ENCODE results near the gene MUSTN1. TPM values are rescaled to one million over a fixed set of nuclear protein-coding genes. Genes with fewer than 3 reads are reported as not detected.

The MUSTN1 gene
- total and polyA plus RNA-seq, 4 donors = 0.25 to 12.1 (median 3.9) TPM

- Histone ChIP-seq H3K36me3 (ENCODE audit: control insufficient read depth in 4 of 4, insufficient read depth in 3 of 4, low read depth in 1 of 4, low read length in 3 of 4) (peaks cover 6 to 43% (median 31%) of the 10 kb centered on the region in 4 donors), H3K9me3 (ENCODE audit: control insufficient read depth in 4 of 4, low read length in 3 of 4) (no peaks in the 10 kb centered on the region), H3K4me1 (ENCODE audit: control insufficient read depth in 4 of 4, insufficient read depth in 4 of 4, low read length in 3 of 4) (peaks cover 22 to 85% (median 66%) of the 10 kb centered on the region in 4 donors), H3K4me3 (ENCODE audit: low read depth in 1 of 3, low read length in 3 of 3) (no peak overlapping the region), H3K9ac (ENCODE audit: low read depth in 1 of 2, low read length in 2 of 2) (no peak overlapping the region), H3K27ac (ENCODE audit: low read depth in 1 of 2, low read length in 2 of 2) (peak overlapping the region; percentile 77 to 97), H3K27me3 (ENCODE audit: control insufficient read depth in 4 of 4, insufficient read depth in 4 of 4, low read length in 3 of 4) (no peaks in the 10 kb centered on the region)
- peak in 1 of 2 donors; percentile 55 for TF ChIP-seq RAD21 (IDR thresholded peaks at IDR 0.05)
- TF ChIP-seq FOXA2 (IDR thresholded peaks at IDR 0.05) = no peak
- no peak for DNase-seq (ENCODE audit: low spot score)
- WGBS = 82% methylated on average over 7 of the region's 7 CpGs
Measured at GRCh38 chr3:52792413-52792812, 42.4 kb downstream of the MUSTN1 start.

GRCh38 chr3:52791928-52792327 is 42.9 kb downstream of the MUSTN1 start:
- WGBS = 86% methylated on average over 4 of the region's 4 CpGs
- Histone ChIP-seq H3K27ac (ENCODE audit: low read depth in 1 of 2, low read length in 2 of 2) (peak overlapping the region; percentile 77 to 97), H3K4me1 (ENCODE audit: control insufficient read depth in 4 of 4, insufficient read depth in 4 of 4, low read length in 3 of 4) (peaks cover 20 to 85% (median 66%) of the 10 kb centered on the region in 4 donors), H3K9me3 (ENCODE audit: control insufficient read depth in 4 of 4, low read length in 3 of 4) (no peaks in the 10 kb centered on the region), H3K4me3 (ENCODE audit: low read depth in 1 of 3, low read length in 3 of 3) (no peak overlapping the region), H3K36me3 (ENCODE audit: control insufficient read depth in 4 of 4, insufficient read depth in 3 of 4, low read depth in 1 of 4, low read length in 3 of 4) (peaks cover 4 to 38% (median 29%) of the 10 kb centered on the region in 4 donors), H3K9ac (ENCODE audit: low read depth in 1 of 2, low read length in 2 of 2) (no peak overlapping the region), H3K27me3 (ENCODE audit: control insufficient read depth in 4 of 4, insufficient read depth in 4 of 4, low read length in 3 of 4) (no peaks in the 10 kb centered on the region)
- TF ChIP-seq RXRA (IDR thresholded peaks at IDR 0.05) (no peak), GABPA (IDR thresholded peaks at IDR 0.05 in 1 of 2, conservative IDR thresholded peaks at IDR 0.05 in 1 of 2) (no peak), ATF3 (IDR thresholded peaks at IDR 0.05) (no peak), ZBTB33 (IDR thresholded peaks at IDR 0.05) (no peak), YY1 (IDR thresholded peaks at IDR 0.05) (no peak), FOXA2 (IDR thresholded peaks at IDR 0.05) (no peak), TAF1 (conservative IDR thresholded peaks at IDR 0.05) (no peak), HNF4G (IDR thresholded peaks at IDR 0.05) (no peak), NR2F2 (IDR thresholded peaks at IDR 0.05) (no peak), FOXA1 (IDR thresholded peaks at IDR 0.05) (no peak), RAD21 (IDR thresholded peaks at IDR 0.05) (no peak), SP1 (IDR thresholded peaks at IDR 0.05) (no peak), CTCF (IDR thresholded peaks at IDR 0.05; ENCODE audit: low read depth, low read length, missing input control) (no peak), HNF4A (conservative IDR thresholded peaks at IDR 0.05) (no peak), EGR1 (IDR thresholded peaks at IDR 0.05; ENCODE audit: low read depth in 2 of 2) (no peak), JUND (IDR thresholded peaks at IDR 0.05) (no peak), REST (IDR thresholded peaks at IDR 0.05) (no peak), MAX (IDR thresholded peaks at IDR 0.05) (no peak)
- no peak for DNase-seq (ENCODE audit: low spot score)

Measured in liver (tissue), 9 donors.